NCI-H82 treated with DMSO at 0.1 percent for 48 hours (cell line): ENCODE data around the gene TRAK1.

Experiments used
- DNase-seq: peaks from one replicate; lab custom pipeline; 2025; ENCODE audit not compliant: unreplicated experiment; lab: John Stamatoyannopoulos, UW

TRAK1 gene

GRCh38 chr3:42228796-42229195 is 137.6 kb downstream of the TRAK1 start:
- DNase-seq = no peak

GRCh38 chr3:42229266-42229941 is 138.2 kb downstream of the TRAK1 start:
- DNase-seq = no peak

GRCh38 chr3:42229942-42230688 is 139.0 kb downstream of the TRAK1 start:
- peak; percentile 28 for DNase-seq

GRCh38 chr3:42230860-42231259 is 139.7 kb downstream of the TRAK1 start:
- no peak for DNase-seq

GRCh38 chr3:42235532-42235931 is 144.4 kb downstream of the TRAK1 start:
- DNase-seq = no peak

GRCh38 chr3:42236611-42237010 is 145.5 kb downstream of the TRAK1 start:
- no peak for DNase-seq

GRCh38 chr3:42246091-42246490 is 154.9 kb downstream of the TRAK1 start:
- DNase-seq = no peak

GRCh38 chr3:42247576-42248027 is 156.4 kb downstream of the TRAK1 start:
- DNase-seq = peak; percentile 4

- no peak for DNase-seq
Measured at GRCh38 chr3:42250761-42251160, 159.6 kb downstream of the TRAK1 start.

- no peak for DNase-seq
Measured at GRCh38 chr3:42254566-42254965, 163.4 kb downstream of the TRAK1 start.

- DNase-seq = no peak
Measured at GRCh38 chr3:42256135-42256819, 165.1 kb downstream of the TRAK1 start.

- no peak for DNase-seq
Measured at GRCh38 chr3:42257007-42257406, 165.8 kb downstream of the TRAK1 start.

- no peak for DNase-seq
Measured at GRCh38 chr3:42262525-42262924, 171.4 kb downstream of the TRAK1 start.

GRCh38 chr3:42263354-42264346 is 172.5 kb downstream of the TRAK1 start:
- no peak for DNase-seq

- DNase-seq = no peak
Measured at GRCh38 chr3:42264399-42265058, 173.4 kb downstream of the TRAK1 start.

GRCh38 chr3:42265059-42265991 is 174.2 kb downstream of the TRAK1 start:
- no peak for DNase-seq

- DNase-seq = no peak
Measured at GRCh38 chr3:42266085-42266484, 174.9 kb downstream of the TRAK1 start, which contains the start of gene CCK. TSS of gene CCK (minus strand) at chr3:42266185. CDS start at chr3:42263630, 2,555 bp downstream.

- no peak for DNase-seq
Measured at GRCh38 chr3:42267878-42268277, 176.7 kb downstream of the TRAK1 start.

GRCh38 chr3:42269647-42270046 is 178.5 kb downstream of the TRAK1 start:
- no peak for DNase-seq
